Tibial nerve (tissue), 4 donors: Measurements from ENCODE around the gene IQCN.

Experiments used
- EP300 ChIP-seq, 2 donors: sonication (generic); formaldehyde crosslinking; IDR thresholded peaks; one replicate each; pipeline ENCODE4 v1.6.1; 2017; ENCODE audit warnings: antibody characterized with exemption in 2 of 2, mild to moderate bottlenecking in 1 of 2
- POLR2A ChIP-seq, 2 donors: fragments of 450-650 bp; IDR thresholded peaks; one replicate each; pipeline ENCODE4 v1.6.1; 2017; ENCODE audit warnings: antibody characterized with exemption in 2 of 2, mild to moderate bottlenecking in 2 of 2, moderate library complexity in 2 of 2
- TF ChIP-seq, protein P1 (sequence below), 5 experiments: fragments of 200-600 bp in 3 of 5; fragments of 450-650 bp in 2 of 5; sonication (generic) in 3 of 5; IDR thresholded peaks; one replicate each; pipeline ENCODE4 v1.5.1; 2016 to 2019; ENCODE audit warnings: antibody characterized with exemption in 5 of 5, mild to moderate bottlenecking in 3 of 5, moderate library complexity in 2 of 5

GRCh38 chr19:18253716-18254115 is 20.5 kb downstream of the IQCN start:
- TF ChIP-seq EP300 (IDR thresholded peaks at IDR 0.05) (no peak), POLR2A (IDR thresholded peaks at IDR 0.05) (no peak)
- TF ChIP-seq, protein P1, sequence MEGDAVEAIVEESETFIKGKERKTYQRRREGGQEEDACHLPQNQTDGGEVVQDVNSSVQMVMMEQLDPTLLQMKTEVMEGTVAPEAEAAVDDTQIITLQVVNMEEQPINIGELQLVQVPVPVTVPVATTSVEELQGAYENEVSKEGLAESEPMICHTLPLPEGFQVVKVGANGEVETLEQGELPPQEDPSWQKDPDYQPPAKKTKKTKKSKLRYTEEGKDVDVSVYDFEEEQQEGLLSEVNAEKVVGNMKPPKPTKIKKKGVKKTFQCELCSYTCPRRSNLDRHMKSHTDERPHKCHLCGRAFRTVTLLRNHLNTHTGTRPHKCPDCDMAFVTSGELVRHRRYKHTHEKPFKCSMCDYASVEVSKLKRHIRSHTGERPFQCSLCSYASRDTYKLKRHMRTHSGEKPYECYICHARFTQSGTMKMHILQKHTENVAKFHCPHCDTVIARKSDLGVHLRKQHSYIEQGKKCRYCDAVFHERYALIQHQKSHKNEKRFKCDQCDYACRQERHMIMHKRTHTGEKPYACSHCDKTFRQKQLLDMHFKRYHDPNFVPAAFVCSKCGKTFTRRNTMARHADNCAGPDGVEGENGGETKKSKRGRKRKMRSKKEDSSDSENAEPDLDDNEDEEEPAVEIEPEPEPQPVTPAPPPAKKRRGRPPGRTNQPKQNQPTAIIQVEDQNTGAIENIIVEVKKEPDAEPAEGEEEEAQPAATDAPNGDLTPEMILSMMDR (IDR thresholded peaks at IDR 0.05), result no peak
